ELF-1 (cell line): Measurements from ENCODE around the gene ELL2.
A peak's percentile ranks its signal among the peaks of the same experiment; 100 is the strongest.
"Not testable (repeated sequence)": the region's sequence is repeated elsewhere in the genome, so short reads cannot be mapped to it uniquely, and the experiment has no call there.

Experiments
- DNase-seq: peaks from one replicate; pipeline ENCODE4 v3.0.0-alpha.2; 2016; ENCODE audit warnings: low read depth, low spot score

ELL2 gene

GRCh38 chr5:95861864-95862561, 99.6 kb downstream of the ELL2 start:
- DNase-seq = no peak

DNA sequence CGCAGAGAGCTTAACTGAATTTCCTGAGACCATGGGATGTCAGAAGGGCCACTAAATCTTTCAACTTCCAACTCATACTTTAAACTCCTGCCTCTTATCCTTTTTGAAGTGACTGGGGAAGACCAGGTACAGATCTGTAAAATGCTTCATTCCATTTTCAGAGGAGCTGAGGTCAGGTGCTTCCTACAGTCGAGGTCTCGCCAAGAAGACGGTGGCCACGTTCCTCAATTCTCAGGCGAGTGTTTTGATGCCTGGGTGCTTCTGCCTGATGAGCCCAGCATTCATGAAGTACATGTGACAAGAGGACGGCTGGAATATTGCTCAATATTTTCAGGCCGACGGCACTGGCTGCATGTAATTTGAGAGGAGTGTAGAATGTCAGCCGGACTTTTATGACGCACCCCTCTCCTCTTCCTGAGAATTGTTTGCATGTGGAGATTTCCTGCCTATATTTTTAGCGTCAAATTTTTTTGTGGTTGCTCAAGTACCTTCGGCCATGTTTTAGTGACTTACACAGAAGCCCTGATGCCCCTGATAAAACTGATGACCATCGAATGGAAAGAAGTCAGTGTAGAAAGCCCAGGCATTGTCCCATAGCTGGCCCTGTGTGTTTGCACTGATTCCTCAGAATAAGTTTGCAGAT, 100.3 kb downstream of the ELL2 start:
- no peak for DNase-seq

DNA sequence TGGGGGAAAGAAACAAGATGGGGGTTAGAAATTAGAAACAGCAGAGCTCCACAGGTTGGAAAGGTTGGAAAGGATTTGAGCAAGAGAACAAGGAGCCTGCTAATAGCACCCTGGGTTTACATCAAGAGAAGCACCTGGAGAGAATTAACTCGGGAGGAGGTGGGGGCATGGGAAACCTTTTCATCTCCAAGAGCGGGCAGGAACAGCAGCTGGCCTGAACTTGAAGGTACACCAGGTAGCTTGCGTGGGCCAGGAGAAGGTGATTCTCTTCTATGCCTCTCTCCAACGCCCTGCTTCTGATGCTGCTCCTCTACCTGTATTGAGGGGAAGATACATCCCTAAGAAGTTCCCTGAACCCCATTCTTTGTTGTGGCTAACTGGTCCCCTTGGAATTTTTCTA, 102.0 kb downstream of the ELL2 start:
- no peak for DNase-seq

DNA sequence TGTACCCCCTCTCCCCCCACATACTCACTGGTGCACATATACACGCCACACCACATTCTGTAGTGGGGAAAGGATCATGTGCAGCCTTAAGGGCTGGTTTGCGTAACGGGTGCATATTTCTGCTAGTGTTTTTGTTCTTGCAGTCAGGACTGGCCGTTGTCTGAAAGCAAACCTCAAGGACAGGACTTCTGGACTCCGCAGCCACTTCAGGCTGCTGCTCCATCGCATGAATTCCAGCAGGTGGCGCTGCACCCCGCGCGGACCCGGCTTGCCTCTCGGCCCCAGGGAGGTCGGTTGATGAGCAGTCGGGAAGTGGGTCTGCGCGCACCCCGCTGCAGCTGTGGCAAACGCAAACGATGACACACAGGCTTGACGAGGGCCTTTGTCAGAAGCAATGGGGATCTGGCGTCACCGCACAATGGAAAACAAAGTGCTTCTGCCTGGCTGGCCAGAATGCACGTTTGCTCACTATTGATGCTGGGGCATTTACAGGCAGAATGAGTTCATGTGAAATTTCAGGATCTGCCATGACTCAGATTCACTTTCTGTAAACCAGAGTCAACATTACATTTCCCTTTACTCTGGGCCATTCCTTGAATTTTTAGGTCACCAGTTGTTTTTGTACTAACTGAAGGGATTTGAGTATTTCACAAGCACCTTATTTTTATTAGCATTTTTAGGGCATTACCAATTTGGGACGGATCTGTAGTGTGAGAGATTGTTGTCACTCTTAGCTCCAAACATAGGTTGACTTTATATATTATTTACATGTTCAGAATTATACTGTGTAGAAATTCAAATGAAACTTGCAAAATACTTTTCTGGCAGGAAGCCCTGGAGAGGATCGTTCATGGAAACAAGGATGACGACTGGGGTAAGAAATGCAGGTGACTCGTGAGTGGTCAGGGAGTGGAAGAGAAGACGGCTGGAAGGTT, 102.7 kb downstream of the ELL2 start:
- peak; percentile 96 for DNase-seq

- peak; percentile 51 for DNase-seq
Measured at GRCh38 chr5:95858023-95858461, 103.6 kb downstream of the ELL2 start.

DNA sequence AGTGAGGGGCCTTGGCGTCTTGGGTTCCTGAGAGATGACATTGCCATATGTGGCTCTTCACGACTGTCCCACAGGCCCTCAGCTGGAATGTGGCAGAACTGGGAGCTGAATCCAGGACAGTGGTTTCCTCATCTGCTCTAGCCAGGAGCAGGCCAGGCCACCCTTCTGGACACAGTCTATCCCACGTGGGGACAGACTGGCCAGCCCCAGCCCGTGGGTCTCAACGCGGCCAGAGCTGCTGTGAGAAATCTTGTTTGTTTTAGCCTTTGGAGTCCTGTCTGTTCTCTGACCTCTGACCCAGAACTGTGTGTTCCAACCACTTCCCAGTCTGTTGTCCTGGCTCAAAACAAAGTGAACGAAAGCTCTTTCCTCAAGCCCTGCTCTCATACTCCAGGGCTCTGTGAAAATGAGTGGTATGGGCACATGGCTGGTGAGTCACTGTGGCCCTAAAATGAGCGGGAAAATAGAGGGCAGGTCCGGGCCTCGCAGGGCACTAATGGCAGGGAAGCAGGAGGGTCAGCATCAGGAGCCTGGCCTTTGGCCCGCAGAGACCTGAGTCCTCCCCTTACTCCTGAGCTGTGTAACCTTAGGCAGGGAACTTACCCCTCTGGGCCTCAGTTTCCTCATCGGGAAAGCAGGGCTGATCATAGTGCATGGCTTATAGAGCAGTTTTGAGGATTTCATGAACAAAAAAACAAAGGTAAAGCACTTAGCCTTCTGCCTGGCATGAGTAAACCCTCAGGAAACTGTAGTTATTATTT, 104.3 kb downstream of the ELL2 start:
- DNase-seq = peak; percentile 55

GRCh38 chr5:95856501-95856981, 105.1 kb downstream of the ELL2 start:
- no peak for DNase-seq

- peak; percentile 34 for DNase-seq
Measured at GRCh38 chr5:95853490-95853889, 108.2 kb downstream of the ELL2 start.

DNA sequence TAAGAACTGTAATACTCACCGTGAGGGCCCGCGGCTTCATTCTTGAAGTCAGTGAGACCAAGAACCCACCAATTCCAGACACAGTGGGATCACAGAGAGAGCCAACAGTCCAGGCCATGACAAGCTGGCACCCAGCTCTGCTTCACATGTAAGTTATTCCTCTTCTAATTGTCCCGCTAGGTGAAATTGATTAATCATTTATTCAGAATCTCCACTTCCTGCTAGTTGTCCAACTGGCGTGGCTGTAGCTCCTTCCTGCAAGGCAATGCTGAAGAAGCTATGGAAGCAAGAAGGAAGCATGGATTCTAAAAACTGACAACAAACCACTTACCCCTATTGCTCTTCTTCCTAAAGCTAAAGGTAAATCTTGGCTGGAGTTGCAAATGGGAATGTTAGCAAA, 109.1 kb downstream of the ELL2 start:
- no peak for DNase-seq

- not testable (repeated sequence) for DNase-seq
Measured at GRCh38 chr5:95851141-95851540, 110.5 kb downstream of the ELL2 start.

GRCh38 chr5:95850391-95850894, 111.2 kb downstream of the ELL2 start:
- no peak for DNase-seq

DNA sequence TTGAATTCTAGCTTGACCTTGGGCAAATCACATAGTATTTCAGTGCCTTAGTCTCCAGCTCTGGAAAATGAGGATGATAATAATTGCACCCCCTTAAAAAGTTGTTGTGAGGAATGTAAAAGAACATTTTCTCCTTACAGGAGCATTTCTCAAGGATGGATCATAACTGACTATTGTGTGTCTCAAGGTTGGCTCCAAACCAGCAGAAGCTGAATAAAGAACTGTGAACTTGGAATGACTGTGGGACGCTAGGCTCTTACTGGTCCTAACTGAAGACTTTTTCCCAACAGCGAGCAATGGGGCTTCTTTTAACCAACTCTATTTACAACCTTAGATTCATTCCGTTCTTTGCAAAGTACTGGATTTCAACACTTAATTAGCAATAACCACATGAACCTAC, 113.0 kb downstream of the ELL2 start:
- no peak for DNase-seq

GRCh38 chr5:95847261-95847592, 114.4 kb downstream of the ELL2 start:
- DNase-seq = no peak

DNA sequence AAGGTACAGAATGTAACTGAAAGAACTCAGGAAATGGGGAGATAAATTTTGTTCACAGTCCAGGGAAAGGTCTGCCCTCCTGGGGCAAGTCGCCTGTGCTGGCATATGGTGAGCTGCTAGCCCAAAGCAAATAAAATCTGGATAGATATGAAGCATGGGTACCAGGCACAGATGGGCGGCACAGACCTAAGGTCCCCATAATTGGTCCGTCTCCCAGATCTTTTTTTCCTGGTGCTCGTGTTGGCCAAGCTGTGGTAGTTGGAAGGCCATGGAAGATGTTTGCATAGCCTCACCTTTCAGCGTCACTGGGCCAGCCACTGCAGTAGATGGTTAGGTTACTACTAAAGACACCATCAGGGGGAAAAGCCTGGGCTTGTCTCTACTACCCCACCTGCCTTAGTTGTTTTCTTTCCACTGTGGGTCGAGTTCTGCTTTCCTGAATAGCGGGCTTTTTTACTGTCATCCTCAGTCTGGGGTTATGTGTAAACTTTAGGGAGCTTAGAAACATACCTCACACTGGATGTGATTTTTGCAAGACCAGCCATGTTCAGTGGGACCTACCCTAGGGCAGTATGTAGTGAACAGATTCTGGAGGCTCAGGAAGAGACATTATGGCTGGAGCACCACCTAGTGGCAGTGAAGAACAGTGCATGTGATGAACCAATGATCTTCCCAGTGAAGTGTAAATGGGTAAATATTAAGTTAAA, 114.9 kb downstream of the ELL2 start:
- DNase-seq = peak; percentile 60

- no peak for DNase-seq
Measured at GRCh38 chr5:95845391-95845790, 116.3 kb downstream of the ELL2 start.

DNA sequence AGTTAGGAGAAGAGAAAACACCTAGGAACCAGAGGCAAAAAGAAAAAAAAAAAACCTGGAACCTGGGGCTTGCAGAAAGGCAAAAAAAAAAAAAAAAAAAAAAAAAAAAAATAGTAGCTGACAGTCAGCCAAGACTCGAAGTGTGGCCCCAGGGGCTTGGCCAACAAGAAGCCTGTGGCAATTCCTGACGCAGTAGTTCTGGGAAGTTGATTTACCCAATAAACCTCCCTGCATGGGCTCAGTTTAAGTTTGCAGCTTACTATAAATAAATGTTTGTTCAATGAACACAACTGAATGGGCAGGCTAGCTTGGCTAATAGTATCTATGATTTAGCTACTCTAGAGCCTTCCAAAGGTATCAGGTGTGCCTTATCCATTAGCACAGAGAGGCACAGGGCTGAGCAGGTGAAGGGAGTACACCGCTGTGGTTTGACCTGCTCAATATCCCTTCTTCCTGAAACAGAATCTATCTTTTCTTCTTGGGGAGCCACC, 117.9 kb downstream of the ELL2 start:
- DNase-seq = no peak

DNA sequence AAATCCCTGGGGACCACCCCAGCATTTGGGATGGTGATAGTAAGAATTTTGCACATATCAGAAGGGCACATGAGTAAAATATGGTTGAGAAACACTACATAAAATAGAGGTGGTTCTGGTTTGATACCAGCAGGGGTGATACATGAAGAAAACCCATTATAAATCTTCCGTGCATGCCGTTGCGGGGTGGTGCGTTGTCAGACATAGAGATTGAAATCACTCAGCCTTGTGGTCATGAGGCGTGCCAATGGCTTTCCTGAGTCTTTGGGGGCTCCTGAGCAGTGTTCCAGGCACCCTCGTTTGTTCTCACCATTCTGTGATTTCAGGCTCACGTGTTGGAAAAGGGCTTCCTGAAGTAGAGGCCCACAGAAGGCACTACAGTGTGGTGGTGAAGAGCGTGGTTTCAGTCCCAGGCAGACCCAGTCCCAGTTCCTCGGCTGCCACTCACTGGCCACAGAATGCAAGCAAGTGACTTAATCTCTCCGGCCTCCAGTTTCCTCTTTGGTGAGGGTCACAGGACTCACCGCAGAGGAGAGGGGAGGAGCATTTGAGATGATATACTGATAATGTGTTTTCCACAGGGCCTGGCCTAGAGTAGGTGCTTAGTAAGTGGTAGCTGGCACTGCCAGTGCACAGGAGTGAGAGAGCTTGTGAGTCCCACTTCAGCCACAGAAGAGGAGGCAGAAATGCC, 118.7 kb downstream of the ELL2 start:
- DNase-seq = peak; percentile 72

- DNase-seq = no peak
Measured at GRCh38 chr5:95841914-95842812, 119.5 kb downstream of the ELL2 start.
